Upper lobe of right lung (tissue), 1 donor: ENCODE data around the gene AURKA. TPM values are rescaled to one million over a fixed set of nuclear protein-coding genes. Genes with fewer than 3 reads are reported as not detected.
A peak's percentile ranks its signal among the peaks of the same experiment; 100 is the strongest.

Experiments used
- ATAC-seq: fragments of 200-7000 bp; cut with Tn5 transposase; one replicate; pipeline ENCODE4 v1.9.1; 2020; ENCODE audit warnings: mild to moderate bottlenecking, moderate library complexity
- DNase-seq: peaks from one replicate; pipeline ENCODE4 v3.0.0-alpha.2; 2020
- H3K27ac ChIP-seq: fragments of 200-600 bp; one replicate; pipeline ENCODE4 v1.8.0; 2022
- H3K27me3 ChIP-seq: fragments of 200-600 bp; one replicate; pipeline ENCODE4 v1.8.0; 2022; ENCODE audit warnings: mild to moderate bottlenecking
- H3K36me3 ChIP-seq: fragments of 200-600 bp; one replicate; pipeline ENCODE4 v1.8.0; 2022
- H3K4me1 ChIP-seq: fragments of 200-600 bp; one replicate; pipeline ENCODE4 v1.8.0; 2022
- H3K4me3 ChIP-seq: fragments of 200-600 bp; one replicate; pipeline ENCODE4 v1.8.0; 2022; ENCODE audit warnings: mild to moderate bottlenecking
- H3K9me3 ChIP-seq: fragments of 200-600 bp; one replicate; pipeline ENCODE4 v1.8.0; 2022
- CTCF ChIP-seq: fragments of 200-600 bp; IDR thresholded peaks from one replicate; pipeline ENCODE4 v1.8.0; 2022; ENCODE audit warnings: antibody characterized with exemption
- intact Hi-C: fragments of 100-400 bp; cut with DNase I; formaldehyde crosslinking; loops from one replicate; pipeline ENCODE4 v1.11.0; 2022
- total RNA-seq: library from RNA; stranded (reverse); fragmentation: NEBNext Ultra II Directional; extraction: Animal tissue kit (Norgen Biotek cat#: 25700); gene quantifications from one replicate; pipeline ENCODE4 v1.2.1, GENCODE V29; 2021
- donor health status: DM: no; HTN: yes; CAD: no; lungs with severe emphysema.

The AURKA gene
- total RNA-seq, 1 donor from 2014 or later: 1.5 TPM

- H3K27me3 ChIP-seq: no peaks in the 10 kb centered on the region
- no peaks in the 10 kb centered on the region for H3K36me3 ChIP-seq
- intact Hi-C loops: no loop called here
- TF ChIP-seq CTCF: no peak
- DNase-seq (no peak), ATAC-seq (no peak)
- peak overlapping the region; percentile 39 for H3K4me3 ChIP-seq
- H3K4me1 ChIP-seq: peaks cover 13% of the 10 kb centered on the region
- H3K9me3 ChIP-seq: no peaks in the 10 kb centered on the region
- H3K27ac ChIP-seq: no peak overlapping the region
Measured at GRCh38 chr20:56358070-56358469, 33.9 kb downstream of the AURKA start.

DNA sequence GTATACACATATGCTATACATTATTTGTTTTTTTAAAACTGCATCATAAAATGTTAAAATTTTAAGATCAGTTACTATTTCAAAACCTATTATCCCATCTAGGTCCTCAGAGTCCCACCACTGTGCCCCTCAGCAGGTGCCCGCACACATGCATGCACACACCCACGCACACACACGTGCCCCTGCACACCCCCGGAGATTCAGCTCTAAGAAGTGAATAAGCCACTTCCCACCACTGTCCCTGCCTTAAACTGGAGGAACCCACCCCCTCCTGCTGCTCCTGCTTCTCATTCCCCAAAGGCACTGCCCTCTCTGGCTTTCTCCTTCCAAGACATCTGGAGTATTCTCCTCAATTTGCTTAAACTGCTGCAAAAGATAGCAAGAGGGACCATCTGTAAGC, 38.7 kb downstream of the AURKA start:
- Histone ChIP-seq H3K27ac (no peak overlapping the region), H3K36me3 (no peaks in the 10 kb centered on the region), H3K4me1 (peaks cover 4% of the 10 kb centered on the region), H3K9me3 (no peaks in the 10 kb centered on the region), H3K27me3 (no peaks in the 10 kb centered on the region), H3K4me3 (no peak overlapping the region)
- DNase-seq: no peak
- intact Hi-C loops: no loop called here
- no peak for TF ChIP-seq CTCF
- ATAC-seq: no peak

DNA sequence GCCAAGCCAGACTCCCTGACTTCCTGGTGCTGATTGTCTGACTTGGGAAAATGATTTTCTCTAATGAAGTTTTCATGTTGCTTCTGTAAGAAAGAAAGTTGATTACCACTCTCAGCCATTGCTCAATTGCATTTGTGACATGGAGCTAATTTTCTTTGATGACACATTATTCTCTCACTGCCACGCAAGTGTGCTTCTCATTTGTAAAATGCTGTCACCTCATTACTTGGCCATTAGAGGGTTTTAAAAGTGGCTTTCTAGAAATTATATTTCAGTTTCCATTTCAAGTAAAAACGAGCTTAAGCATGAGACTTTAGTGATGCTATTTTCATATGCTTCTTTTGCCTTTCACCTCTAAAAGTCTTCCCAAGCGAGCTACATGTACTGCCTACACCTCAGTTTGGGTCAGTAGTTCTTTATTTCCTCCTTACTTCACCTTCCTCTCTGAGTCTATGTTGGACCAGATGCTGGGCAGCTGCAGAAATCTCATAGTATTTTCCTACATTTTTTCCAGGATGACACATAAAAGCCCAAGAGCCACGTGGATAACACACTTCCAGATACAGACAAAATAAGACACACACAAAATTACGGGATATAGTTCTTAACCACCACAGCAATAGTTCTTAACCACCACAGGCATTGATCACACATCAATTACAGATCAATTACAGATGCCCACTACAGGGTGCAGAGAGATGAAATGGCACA, 39.5 kb downstream of the AURKA start:
- intact Hi-C loops: no loop called here
- no peak for ATAC-seq
- no peak for DNase-seq

GRCh38 chr20:56350842-56351241, 41.2 kb downstream of the AURKA start:
- peaks cover 7% of the 10 kb centered on the region for H3K4me1 ChIP-seq
- DNase-seq (no peak), ATAC-seq (no peak)
- no peak overlapping the region for H3K27ac ChIP-seq
- no peaks in the 10 kb centered on the region for H3K9me3 ChIP-seq
- H3K27me3 ChIP-seq: no peaks in the 10 kb centered on the region
- no peak overlapping the region for H3K4me3 ChIP-seq
- H3K36me3 ChIP-seq: no peaks in the 10 kb centered on the region
- intact Hi-C loops: no loop called here
- no peak for TF ChIP-seq CTCF

More for the DNA sequence above, 39.5 kb downstream of the AURKA start:
- H3K9me3 ChIP-seq: no peaks in the 10 kb centered on the region
- no peaks in the 10 kb centered on the region for H3K27me3 ChIP-seq
- no peaks in the 10 kb centered on the region for H3K36me3 ChIP-seq
- H3K27ac ChIP-seq: no peak overlapping the region
- no peak for TF ChIP-seq CTCF
- H3K4me3 ChIP-seq: no peak overlapping the region
- peaks cover 7% of the 10 kb centered on the region for H3K4me1 ChIP-seq

- TF ChIP-seq CTCF: no peak
- peaks cover 12% of the 10 kb centered on the region for H3K4me1 ChIP-seq
- no peak overlapping the region for H3K4me3 ChIP-seq
- DNase-seq (no peak), ATAC-seq (no peak)
- H3K9me3 ChIP-seq: no peaks in the 10 kb centered on the region
- intact Hi-C loops: no loop called here
- peaks cover 17% of the 10 kb centered on the region for H3K27me3 ChIP-seq
- H3K27ac ChIP-seq: no peak overlapping the region
- no peaks in the 10 kb centered on the region for H3K36me3 ChIP-seq
Measured at GRCh38 chr20:56348746-56349145, 43.3 kb downstream of the AURKA start.

GRCh38 chr20:56348305-56348693, 43.7 kb downstream of the AURKA start:
- Histone ChIP-seq H3K9me3 (no peaks in the 10 kb centered on the region), H3K4me1 (peaks cover 13% of the 10 kb centered on the region), H3K36me3 (no peaks in the 10 kb centered on the region), H3K27me3 (peaks cover 21% of the 10 kb centered on the region), H3K27ac (no peak overlapping the region), H3K4me3 (no peak overlapping the region)
- no peak for TF ChIP-seq CTCF
- intact Hi-C loops: no loop called here
- DNase-seq: no peak
- ATAC-seq: no peak
